GM23338 (cell line): ENCODE measurements around the gene CERK. TPM values are rescaled to one million over a fixed set of nuclear protein-coding genes. Genes with fewer than 3 reads are reported as not detected.
A peak's percentile ranks its signal among the peaks of the same experiment; 100 is the strongest.

Experiments
- ATAC-seq: fragments of 200-7000 bp; cut with Tn5 transposase; 3 replicates; pipeline ENCODE4 v1.9.1; 2020
- DNase-seq: peaks from one replicate; pipeline ENCODE4 v3.0.0-alpha.2; 2015; ENCODE audit warnings: low spot score
- H2AFZ ChIP-seq: fragments of 200-600 bp; sonication (generic); 2 replicates; pipeline ENCODE4 v1.8.0; 2016; ENCODE audit warnings: antibody characterized with exemption, mild to moderate bottlenecking, moderate library complexity
- H3F3A ChIP-seq: fragments of 200-600 bp; sonication (generic); replicated peaks from 2 replicates; pipeline ENCODE4 v1.8.0; 2017; ENCODE audit warnings: antibody characterized with exemption, mixed run types, low read depth
- H3K27ac ChIP-seq: fragments of 200-600 bp; sonication (generic); 2 replicates; pipeline ENCODE4 v1.6.1; 2016; ENCODE audit warnings: low read depth
- H3K27me3 ChIP-seq: fragments of 200-600 bp; sonication (generic); 2 replicates; pipeline ENCODE4 v1.8.0; 2016; ENCODE audit warnings: mild to moderate bottlenecking, mixed run types, moderate library complexity; ENCODE audit not compliant: insufficient read depth
- H3K36me3 ChIP-seq: fragments of 200-600 bp; sonication (generic); 2 replicates; pipeline ENCODE4 v1.8.0; 2016; ENCODE audit warnings: mild to moderate bottlenecking; ENCODE audit not compliant: insufficient read depth
- H3K4me1 ChIP-seq: fragments of 200-600 bp; sonication (generic); 2 replicates; pipeline ENCODE4 v1.8.0; 2016; ENCODE audit warnings: mild to moderate bottlenecking, moderate library complexity; ENCODE audit not compliant: insufficient read depth
- H3K4me2 ChIP-seq: fragments of 200-600 bp; sonication (generic); 2 replicates; pipeline ENCODE4 v1.7.1; 2017; ENCODE audit warnings: mixed run types
- H3K4me3 ChIP-seq: fragments of 200-600 bp; sonication (generic); 2 replicates; pipeline ENCODE4 v1.6.1; 2016; ENCODE audit warnings: mixed run types
- H3K79me2 ChIP-seq: fragments of 200-600 bp; sonication (generic); replicated peaks from 2 replicates; pipeline ENCODE4 v1.8.0; 2017; ENCODE audit warnings: mild to moderate bottlenecking; ENCODE audit not compliant: insufficient read depth
- H3K9me2 ChIP-seq: fragments of 200-600 bp; sonication (generic); 2 replicates; pipeline ENCODE4 v1.8.0; 2017; ENCODE audit not compliant: insufficient read depth
- H4K20me1 ChIP-seq: fragments of 200-600 bp; sonication (generic); replicated peaks from 2 replicates; pipeline ENCODE4 v1.8.0; 2017; ENCODE audit warnings: mild to moderate bottlenecking; ENCODE audit not compliant: insufficient read depth
- H3K27ac Mint-ChIP-seq: 2 replicates; pipeline ENCODE4 v1.8.0; 2020; ENCODE audit warnings: inconsistent platforms, mild to moderate bottlenecking, moderate library complexity, mixed read lengths
- H3K27me3 Mint-ChIP-seq: 3 replicates; pipeline ENCODE4 v1.8.0; 2022; ENCODE audit warnings: low read depth, mild to moderate bottlenecking, moderate library complexity, mixed read lengths, inconsistent platforms; ENCODE audit not compliant: insufficient read depth, poor library complexity
- H3K36me3 Mint-ChIP-seq: 3 replicates; pipeline ENCODE4 v1.8.0; 2021; ENCODE audit warnings: low read depth, mild to moderate bottlenecking, inconsistent platforms, moderate library complexity, mixed read lengths
- H3K4me1 Mint-ChIP-seq: 3 replicates; pipeline ENCODE4 v1.8.0; 2020; ENCODE audit warnings: mild to moderate bottlenecking, inconsistent platforms, mixed read lengths
- H3K4me3 Mint-ChIP-seq: 3 replicates; pipeline ENCODE4 v1.8.0; 2021; ENCODE audit warnings: moderate library complexity, mild to moderate bottlenecking, inconsistent platforms, mixed read lengths
- H3K9me3 Mint-ChIP-seq: 3 replicates; pipeline ENCODE4 v1.8.0; 2020; ENCODE audit warnings: moderate library complexity, mild to moderate bottlenecking, inconsistent platforms, mixed read lengths
- CREB1 ChIP-seq: fragments of 250-450 bp; sonication (Bioruptor Pico); IDR thresholded peaks from 2 replicates; pipeline ENCODE4 v1.5.0; 2020; ENCODE audit warnings: low read depth, mild to moderate bottlenecking, moderate library complexity
- CTCF ChIP-seq, 2 experiments: fragments of 200-600 bp in 1 of 2; sonication (generic) in 1 of 2; conservative IDR thresholded peaks; 2 replicates each; pipeline versions ENCODE4 v1.5.1 to v1.6.1; 2016 to 2017; ENCODE audit warnings: antibody characterized with exemption in 2 of 2, low read depth in 2 of 2, mild to moderate bottlenecking in 2 of 2, moderate library complexity in 1 of 2
- ETS1 ChIP-seq: IDR thresholded peaks from 2 replicates; pipeline ENCODE4 v1.6.1; 2016; ENCODE audit warnings: antibody characterized with exemption
- EZH2 ChIP-seq: fragments of 200-600 bp; sonication (generic); IDR thresholded peaks from one replicate; pipeline ENCODE4 v1.8.0; 2017; ENCODE audit warnings: antibody characterized with exemption, mild to moderate bottlenecking, low read depth; ENCODE audit not compliant: unreplicated experiment
- EZH2phosphoT487 ChIP-seq: fragments of 200-600 bp; sonication (generic); IDR thresholded peaks from one replicate; pipeline ENCODE4 v1.8.1; 2018; ENCODE audit warnings: antibody characterized with exemption; ENCODE audit not compliant: unreplicated experiment
- JUNB ChIP-seq: IDR thresholded peaks from one replicate; pipeline ENCODE4 v1.6.1; 2016; ENCODE audit warnings: antibody characterized with exemption; ENCODE audit not compliant: unreplicated experiment
- NANOG ChIP-seq: IDR thresholded peaks from 2 replicates; pipeline ENCODE4 v1.6.1; 2016; ENCODE audit warnings: antibody characterized with exemption, borderline replicate concordance
- POLR2AphosphoS5 ChIP-seq: IDR thresholded peaks from 2 replicates; pipeline ENCODE4 v1.6.1; 2016; ENCODE audit warnings: antibody characterized with exemption, low read depth
- REST ChIP-seq: IDR thresholded peaks from one replicate; pipeline ENCODE4 v1.6.1; 2018; ENCODE audit warnings: antibody characterized with exemption; ENCODE audit not compliant: unreplicated experiment
- STAT1 ChIP-seq: IDR thresholded peaks from one replicate; pipeline ENCODE4 v1.6.1; 2016; ENCODE audit warnings: antibody characterized with exemption; ENCODE audit not compliant: unreplicated experiment
- ZNF114 ChIP-seq: fragments of 250-450 bp; sonication (Bioruptor Pico); IDR thresholded peaks from 2 replicates; pipeline ENCODE4 v1.5.0; 2020; ENCODE audit warnings: mild to moderate bottlenecking, moderate library complexity
- ZNF331 ChIP-seq: fragments of 250-450 bp; sonication (Bioruptor Pico); IDR thresholded peaks from 2 replicates; pipeline ENCODE4 v1.5.0; 2020; ENCODE audit warnings: low read depth, mild to moderate bottlenecking, moderate library complexity
- ZNF462 ChIP-seq: fragments of 250-450 bp; sonication (Bioruptor Pico); IDR thresholded peaks from 2 replicates; pipeline ENCODE4 v1.5.0; 2020; ENCODE audit warnings: mild to moderate bottlenecking, moderate library complexity
- polyA plus RNA-seq: library from polyadenylated mRNA; unstranded; fragments of >200 nt; fragmentation: Nextera tagmentation; extraction: Ambion mirVana; gene quantifications from 2 replicates; pipeline ENCODE4 v1.2.1, GENCODE V29; 2016
- total RNA-seq: library from RNA; depleted of rRNA; stranded (reverse); fragments of >200 nt; shearing (Covaris generic); gene quantifications from 2 replicates; pipeline ENCODE4 v1.2.3, GENCODE V29; 2014

Gene CERK
- total and polyA plus RNA-seq, 2 experiments from 2014 or later, result 12.7 to 62.9 TPM

GRCh38 chr22:46669201-46669600 lies 68.9 kb downstream of the CERK start:
- H3K4me3 Mint-ChIP-seq, result no peak overlapping the region

More at GRCh38 chr22:46669201-46669600, 68.9 kb downstream of the CERK start:
- no peaks in the 10 kb centered on the region for H3K79me2 ChIP-seq
- TF ChIP-seq REST (no peak), JUNB (no peak), CREB1 (CRISPR knock-in tag) (no peak), STAT1 (no peak), CTCF (conservative IDR thresholded peaks at IDR 0.05; ENCODE audit: low read depth in 2 of 2) (no peak), EZH2 (no peak), POLR2AphosphoS5 (no peak), ZNF114 (no peak), ZNF462 (CRISPR knock-in tag) (no peak), EZH2phosphoT487 (no peak), ZNF331 (CRISPR knock-in tag) (no peak), NANOG (no peak), ETS1 (no peak)
- DNase-seq (no peak), ATAC-seq (no peak)
- no peaks in the 10 kb centered on the region for H3F3A ChIP-seq
- H3K4me3 ChIP-seq, result no peak overlapping the region
- H3K36me3 ChIP-seq, result no peaks in the 10 kb centered on the region
- peak overlapping the region; percentile 14; the same call in 1 of the 2 replicates for H3K27ac Mint-ChIP-seq
- no peaks in the 10 kb centered on the region for H3K9me2 ChIP-seq
- no peaks in the 10 kb centered on the region for H4K20me1 ChIP-seq
- H3K27ac ChIP-seq, result no peak overlapping the region
- H3K36me3 Mint-ChIP-seq, result peaks cover 3% of the 10 kb centered on the region; the same call in 1 of the 3 replicates
- no peaks in the 10 kb centered on the region for H3K27me3 ChIP-seq
- no peaks in the 10 kb centered on the region for H3K4me1 Mint-ChIP-seq
- no peak overlapping the region for H2AFZ ChIP-seq
- no peak overlapping the region for H3K4me2 ChIP-seq
- no peaks in the 10 kb centered on the region for H3K4me1 ChIP-seq
- H3K9me3 Mint-ChIP-seq, result no peaks in the 10 kb centered on the region
- peaks cover 12% of the 10 kb centered on the region for H3K27me3 Mint-ChIP-seq
